MV-4-11 (cell line): ENCODE measurements around the gene ZNF681.
A peak's percentile ranks its signal among the peaks of the same experiment; 100 is the strongest.
"Not testable (repeated sequence)": the region's sequence is repeated elsewhere in the genome, so short reads cannot be mapped to it uniquely, and the experiment has no call there.

Experiments
- DNase-seq: peaks from one replicate; lab custom pipeline; 2025; lab: John Stamatoyannopoulos, UW

The ZNF681 gene

DNA sequence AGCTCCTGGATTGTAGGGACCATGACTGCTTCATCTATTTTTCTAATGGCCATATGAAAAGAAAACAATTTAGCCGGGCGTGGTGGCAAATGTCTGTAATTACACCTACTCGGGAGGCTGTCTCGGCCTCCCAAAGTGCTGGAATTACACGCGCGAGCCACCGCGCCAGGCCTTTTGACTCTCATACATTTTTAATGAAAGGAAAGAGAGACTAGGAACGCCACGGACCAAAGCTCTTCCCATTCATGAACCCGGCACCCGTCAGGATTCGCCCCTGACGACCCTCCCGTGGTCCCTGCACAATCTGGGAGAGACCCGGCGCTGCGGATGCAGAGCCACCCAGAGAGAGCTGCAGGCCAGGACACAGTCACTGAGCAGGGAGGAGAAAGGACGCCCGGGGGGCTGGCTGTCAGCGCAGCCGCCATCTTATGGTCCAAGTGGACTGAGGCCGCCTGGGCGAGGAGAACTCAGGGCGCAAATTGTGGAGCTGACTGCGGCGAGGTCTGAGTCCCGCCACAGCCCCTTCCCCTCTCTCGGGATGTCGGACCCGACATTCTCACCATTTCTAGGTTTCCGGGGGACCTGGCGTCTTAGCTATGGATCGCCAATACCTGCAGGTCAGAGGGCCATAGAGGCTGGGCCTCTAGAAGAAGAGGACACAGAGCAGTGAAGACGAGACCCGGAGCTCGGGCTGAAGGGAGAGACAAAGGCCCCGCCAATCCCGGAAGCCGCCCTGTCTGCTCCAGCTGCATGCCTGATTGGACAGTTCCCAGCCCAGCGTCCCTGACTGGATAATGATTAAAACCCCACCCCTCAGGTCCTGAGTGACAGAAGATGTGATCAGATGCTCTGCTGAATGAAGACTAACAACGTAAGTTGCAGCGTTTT lies at the start of gene ZNF681:
Gene ZNF681 (minus strand): TSS at position 705 of the 888 bp plus-strand sequence. CDS start 142 bp downstream, at position 563.
- DNase-seq, result no peak

DNA sequence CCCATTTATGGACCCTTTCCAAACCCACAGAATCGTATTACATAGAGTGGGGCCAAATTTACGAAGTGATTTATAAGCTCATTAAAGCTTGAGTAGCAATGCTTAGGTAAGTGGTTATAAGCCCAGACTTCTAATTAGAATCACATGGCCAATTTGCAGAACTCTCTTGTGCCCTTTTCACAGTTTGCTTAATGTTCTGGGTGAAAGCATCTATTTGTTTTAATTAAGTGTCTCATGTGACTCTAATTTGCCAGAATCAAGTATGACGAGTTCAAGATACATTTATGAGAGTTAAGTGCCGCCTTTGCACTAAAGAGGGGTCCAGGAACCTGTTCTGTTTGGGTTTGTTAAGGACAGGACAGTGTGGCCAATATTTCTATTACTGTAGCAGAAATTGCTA lies 46.0 kb upstream of the ZNF681 start:
- no peak for DNase-seq

DNA sequence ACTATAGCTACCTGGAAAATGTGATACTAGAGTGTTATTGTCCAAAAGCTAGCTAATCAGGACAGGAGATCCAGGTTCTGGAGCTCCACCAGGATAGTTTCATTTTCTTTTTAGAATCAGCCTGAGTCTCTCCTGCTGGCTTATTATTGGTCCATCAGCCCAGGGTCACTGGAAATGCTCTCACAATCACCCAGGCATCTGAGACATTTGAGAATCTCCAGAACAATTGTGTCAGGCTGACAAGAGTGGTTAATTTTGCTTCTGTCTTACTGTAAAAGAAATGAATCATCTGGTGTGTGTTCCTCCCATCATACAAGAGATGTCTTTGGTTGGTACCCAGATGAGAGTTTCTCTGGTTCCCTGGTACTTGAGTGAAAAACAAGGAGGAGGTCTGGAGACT lies 43.6 kb upstream of the ZNF681 start:
- no peak for DNase-seq

DNA sequence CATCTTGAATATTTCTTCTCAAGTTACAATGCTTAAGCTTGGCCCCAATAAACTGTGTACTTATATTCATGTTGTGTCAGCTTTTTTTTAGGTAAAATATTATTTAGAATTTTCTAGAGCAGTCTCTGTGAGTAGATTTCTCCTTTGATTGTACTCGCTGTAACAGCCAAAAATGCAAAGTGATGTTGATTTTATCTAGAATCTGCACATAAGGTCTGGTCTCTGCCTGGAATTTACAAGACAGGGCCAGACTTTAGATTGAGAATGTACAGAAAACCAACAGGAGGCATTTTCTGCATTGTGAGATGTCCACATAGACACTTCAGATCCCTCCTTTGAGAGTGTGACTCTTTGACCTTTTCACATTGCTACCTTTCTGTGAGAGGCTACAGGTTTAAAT lies 43.1 kb upstream of the ZNF681 start:
- DNase-seq, result no peak

DNA sequence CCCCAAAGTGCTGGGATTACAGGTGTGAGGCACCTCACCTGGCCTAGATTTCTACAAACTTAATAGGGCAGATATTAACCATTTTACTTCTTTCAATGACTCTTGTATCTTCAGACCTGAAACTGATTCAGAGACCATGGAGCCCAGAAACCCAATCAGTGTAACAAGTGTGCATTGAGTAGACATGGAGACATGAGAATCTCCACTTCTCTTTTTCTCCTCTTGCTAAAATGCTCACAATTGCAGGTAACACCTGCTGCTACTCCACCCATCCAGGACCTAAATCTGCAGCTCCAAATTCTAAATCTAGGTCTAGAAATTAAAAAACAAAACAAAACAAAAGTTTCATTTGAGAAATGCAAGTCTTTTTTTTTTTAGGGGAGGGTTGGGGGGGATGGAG lies 42.2 kb upstream of the ZNF681 start:
- DNase-seq, result no peak

DNA sequence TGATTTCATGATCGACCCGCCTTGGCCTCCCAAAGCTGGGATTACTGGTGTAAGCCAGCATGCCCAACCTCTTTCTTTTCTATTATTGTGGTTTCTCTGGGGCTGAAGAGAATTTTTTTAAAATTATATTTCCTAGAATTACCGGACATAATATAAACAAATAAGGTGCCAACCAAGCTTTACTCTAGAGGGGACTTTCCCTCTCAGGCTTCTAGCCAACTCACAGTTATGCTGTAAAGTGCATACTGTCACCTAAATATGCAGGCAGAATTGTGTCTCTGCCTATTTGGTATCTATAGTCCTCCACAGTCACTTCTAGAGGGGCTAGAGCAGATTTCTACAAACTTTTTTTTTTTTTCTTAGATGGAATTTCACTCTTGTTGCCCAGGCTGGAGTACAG lies 41.6 kb upstream of the ZNF681 start:
- DNase-seq, result no peak

DNA sequence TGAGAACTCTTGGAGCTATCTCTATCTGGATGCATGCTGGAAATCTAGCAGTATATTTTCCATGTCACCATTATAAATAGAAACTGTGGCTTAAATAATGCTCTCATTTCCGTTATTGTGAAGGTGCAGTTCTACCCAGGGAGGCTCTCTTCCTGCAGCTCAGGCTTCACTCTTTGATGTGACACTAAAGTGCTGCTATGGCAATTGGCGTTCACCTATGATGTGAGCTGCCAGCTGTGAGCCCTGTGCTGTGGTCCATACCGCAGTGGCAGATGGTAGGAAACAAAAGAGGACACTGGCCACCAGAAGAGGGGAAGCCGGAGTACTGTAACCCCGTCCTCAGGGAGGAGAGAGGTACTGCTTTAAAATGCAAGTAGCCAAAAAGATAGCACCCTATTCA lies 40.6 kb upstream of the ZNF681 start:
- no peak for DNase-seq

DNA sequence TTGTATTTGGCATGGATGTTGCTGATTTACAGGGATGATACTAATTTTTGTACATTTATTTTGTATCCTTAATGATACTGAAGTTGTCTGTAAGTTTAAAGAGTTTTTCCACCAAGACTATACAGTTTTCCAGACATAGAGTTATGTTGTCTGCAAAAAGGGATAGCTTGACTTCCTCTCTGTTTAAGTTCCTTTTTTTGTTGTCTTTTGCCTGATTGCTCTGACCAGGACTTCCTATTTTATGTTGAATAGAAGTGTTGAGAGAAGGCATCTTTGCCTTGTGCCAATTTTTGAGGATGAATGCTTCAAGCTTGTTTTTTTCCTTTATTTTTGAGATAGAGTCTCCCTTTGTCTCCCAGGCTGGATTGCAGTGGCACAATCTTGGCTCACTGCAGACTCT lies 36.8 kb upstream of the ZNF681 start:
- peak; percentile 68 for DNase-seq

DNA sequence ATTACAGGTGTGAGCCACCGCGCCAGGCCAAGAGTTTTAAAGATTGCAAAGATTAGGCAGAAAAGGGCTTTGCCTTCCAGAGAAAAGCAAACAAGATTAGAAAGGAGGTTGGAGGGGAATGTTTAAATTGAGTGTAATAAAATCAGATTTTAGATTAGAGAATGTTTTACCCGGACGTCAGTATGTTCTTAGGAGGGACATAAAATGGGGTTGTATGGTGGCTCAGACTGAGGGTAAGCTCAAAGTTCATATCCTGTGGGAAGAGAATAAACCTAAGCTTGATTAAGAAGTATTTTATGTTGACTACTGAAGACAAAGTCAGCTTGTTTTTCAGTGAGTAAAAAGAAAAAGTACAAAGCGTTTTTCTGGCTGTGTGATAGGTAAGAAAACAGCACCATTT lies 34.1 kb upstream of the ZNF681 start:
- DNase-seq, result no peak

DNA sequence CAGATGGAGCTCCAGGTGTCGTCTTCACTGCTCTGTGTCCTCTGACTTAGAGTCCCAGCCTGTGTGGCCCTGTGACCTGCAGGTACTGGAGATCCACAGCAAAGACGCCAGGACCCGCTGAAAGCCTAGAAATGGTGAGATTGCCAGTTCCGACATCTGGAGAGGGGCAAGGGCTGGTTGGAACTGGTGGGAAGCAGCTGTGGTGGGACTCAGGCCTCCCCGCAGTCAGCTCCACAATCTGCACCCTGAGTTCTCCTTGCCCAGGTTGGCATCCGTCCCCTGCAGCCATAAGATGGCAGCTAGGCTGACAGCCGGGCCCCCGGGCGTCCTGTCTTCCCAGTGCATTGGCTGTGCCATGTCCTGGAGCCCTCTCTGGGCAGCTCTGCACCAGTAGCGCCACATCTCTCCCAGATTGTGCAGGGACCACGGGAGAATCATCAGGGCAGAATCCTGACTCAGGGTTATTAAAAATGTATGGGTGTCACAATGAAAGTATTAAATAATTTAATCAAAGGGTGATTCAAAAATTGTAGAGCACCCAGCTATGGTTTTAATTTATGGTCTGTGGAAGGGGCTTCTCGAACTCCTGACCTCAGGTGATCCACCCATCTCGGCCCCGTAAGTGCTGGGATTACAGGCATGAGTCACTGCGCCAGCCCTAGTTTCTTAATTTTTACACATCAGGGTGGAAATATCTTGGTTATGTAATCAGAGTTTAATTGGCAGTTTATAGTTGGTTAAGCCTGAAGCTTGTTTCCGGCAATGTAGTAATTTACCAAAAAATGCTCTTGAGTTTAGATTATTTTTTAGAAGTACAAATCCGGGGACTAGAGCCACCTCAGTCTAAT lies 32.2 kb upstream of the ZNF681 start:
- DNase-seq, result no peak

DNA sequence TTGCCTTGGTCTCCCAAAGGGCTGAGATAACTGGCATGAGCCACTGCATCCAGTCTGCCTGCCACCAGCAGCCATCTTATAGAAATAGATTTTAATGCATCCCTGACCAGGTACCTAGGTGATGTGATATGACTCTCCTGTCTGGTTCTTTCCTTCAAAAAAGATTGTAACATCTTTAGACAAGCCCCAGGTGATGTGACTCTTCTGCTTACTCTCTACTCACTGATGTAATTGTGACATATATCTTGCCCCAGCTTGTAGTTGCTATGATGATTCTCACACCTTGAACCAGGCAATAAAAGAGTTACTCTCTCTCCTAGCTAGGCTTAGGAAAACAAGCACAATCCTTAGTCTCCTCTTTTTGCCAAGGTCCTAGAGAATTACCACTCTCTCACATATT lies 30.6 kb upstream of the ZNF681 start:
- no peak for DNase-seq

DNA sequence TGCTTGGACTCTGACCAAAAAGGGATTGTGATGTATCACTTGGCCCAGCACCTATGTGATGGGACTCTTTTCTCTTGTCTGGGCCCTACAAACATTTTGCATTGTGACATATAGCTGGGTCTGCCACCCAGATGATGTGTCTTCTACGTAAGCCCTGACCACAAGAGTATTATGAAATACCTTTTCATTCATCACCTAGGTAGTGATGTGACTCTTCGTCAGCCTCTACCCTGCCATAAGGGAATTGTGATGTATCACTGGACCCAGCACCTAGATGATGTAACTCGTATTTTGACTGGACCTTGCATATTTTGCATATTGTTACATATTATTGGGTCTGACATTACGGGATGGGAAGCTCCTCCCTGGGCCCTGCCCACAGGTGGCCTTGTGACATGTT lies 29.7 kb upstream of the ZNF681 start:
- no peak for DNase-seq

DNA sequence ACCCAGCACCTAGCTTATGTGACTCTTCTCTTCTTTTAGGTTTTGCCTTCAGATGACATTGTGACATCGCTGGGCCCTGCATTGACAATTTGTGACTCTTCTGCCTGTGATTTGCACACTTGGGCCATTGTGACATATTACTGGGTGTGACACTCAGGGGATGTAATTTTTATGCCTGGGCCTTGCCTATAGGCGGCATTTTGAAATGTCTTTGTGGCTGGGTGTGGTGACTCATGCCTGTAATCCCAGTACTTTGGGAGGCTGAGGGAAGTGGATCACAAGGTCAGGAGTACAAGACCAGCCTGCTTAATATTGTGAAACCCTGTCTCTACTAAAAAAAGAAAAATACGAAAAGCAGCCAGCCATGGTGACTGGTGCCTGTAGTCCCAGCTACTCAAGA lies 28.4 kb upstream of the ZNF681 start:
- peak; percentile 92 for DNase-seq

DNA sequence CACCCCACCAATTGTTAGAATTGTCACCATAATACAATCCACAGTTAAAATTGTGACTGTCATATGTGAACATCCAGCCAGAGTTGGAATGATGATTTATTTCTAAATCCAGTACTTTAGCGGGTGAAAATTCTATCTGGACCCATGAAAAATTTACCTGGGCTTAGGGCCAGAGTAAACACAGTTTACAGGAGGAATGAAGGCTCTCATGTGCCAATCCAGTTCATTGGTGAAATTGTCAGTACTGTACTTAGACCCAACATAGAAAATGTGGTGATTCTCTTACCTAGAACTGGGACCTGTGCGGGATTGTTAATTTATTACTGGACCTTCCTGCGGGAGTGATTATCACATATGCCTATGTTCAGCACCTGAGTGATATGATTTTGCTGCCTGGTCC lies 27.3 kb upstream of the ZNF681 start:
- no peak for DNase-seq

DNA sequence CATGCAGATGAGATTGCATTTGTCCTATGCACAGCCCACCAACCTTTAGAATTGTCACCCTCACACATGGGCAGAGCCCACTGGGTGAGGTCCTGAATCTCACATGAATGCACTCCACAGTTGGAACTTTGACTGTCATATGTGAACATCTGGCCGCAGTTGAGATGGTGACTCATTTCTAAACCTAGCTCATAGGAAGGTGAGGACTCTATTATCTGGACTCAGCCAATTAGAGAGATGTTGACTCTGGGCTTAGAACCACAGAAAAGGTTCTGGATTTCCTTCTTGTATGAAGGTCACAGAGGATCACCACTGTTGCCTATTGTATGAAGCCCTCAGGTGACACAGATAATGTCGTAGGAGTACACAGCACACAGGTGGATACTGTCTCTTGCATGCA lies 25.6 kb upstream of the ZNF681 start:
- DNase-seq, result no peak

DNA sequence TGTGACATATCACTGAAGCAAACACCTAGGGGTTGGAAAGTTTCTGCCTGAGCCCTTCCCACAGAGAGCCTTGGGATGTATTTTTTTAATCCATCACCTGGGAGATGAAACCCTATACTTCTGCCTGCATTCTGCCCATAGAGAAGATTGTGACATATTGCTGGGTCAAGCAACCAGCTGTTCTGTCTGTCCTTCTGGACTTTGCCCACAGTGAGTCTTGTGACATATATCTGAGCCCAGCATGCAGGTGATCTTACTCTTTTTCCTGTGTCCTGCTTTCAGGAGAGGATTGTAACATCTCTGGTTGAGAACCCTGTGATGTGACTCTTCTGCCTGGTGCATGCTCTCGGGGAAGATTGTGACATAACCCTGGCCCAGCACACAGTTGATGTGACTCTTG lies 24.9 kb upstream of the ZNF681 start:
- DNase-seq, result no peak

DNA sequence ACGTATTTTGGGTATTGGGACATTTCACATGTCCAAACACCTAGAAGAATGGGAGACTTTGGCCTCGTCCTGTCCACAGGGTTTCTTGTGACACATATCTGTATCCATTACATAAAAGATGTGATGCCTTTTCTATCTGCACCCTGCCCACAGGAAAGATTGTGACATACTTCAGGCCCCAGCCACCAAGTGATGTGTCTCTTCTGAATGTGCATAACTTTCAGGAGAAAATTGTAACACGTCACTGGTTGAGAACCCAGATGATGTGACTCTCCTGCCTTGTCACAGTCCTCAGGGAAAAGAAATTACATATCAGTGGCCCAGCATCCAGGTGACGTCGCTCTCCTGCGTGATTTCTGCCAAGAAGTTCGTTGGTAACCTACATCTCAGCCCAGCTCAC lies 21.0 kb upstream of the ZNF681 start:
- no peak for DNase-seq

DNA sequence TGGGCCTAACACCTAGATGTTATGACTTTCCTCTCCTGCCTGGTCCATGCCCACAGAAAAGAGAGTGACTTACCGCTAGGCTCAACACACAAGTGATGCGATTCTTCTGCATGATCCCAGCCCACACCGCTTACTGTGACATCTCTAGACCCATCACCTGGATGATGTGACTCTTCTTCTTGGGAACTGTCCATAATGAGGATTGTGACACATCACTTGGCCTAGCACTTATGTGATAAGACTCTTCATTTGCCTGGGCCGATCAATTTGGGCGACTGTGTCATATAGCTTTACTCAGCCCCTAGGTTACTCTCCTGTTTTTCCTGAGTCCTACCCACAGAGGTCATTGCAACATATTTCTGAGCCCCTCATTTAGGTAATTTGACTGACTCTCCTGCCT lies 19.9 kb upstream of the ZNF681 start:
- no peak for DNase-seq

DNA sequence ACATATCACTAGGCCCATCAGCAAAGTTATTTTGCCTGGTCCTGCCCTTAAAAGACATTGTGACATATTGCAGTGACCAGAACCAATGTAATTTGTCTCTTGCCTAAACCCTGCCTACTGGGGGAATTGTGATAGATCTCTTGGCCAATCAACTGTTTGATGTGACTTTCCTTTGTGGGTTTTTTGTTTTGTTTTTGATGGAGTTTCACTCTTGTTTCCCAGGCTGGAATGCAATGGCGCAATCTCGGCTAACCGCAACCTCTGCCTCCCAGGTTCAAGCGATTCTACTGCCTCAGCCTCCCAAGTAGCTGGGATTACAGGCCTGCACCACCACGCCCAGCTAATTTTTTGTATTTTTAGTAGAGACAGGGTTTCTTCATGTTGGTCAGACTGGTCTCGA lies 19.3 kb upstream of the ZNF681 start:
- DNase-seq, result not testable (repeated sequence)

DNA sequence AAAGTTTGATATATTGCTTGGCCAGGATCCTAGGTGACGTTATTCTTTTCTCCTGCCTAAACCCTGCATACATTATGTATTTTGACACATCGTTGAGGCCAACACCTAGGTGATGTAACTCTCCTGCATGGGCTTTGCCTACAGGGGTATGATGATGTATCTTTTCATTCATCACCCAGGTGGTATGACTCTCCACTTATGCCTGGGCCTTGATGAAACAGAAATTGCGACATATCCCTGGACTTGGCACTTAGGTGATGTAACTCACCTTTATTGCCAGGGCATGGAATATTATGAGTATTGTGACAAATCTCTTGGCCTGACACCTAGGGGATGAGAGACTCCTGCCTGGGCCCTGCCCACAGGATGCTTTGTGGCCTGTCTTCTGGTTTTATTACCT lies 18.5 kb upstream of the ZNF681 start:
- DNase-seq, result no peak

DNA sequence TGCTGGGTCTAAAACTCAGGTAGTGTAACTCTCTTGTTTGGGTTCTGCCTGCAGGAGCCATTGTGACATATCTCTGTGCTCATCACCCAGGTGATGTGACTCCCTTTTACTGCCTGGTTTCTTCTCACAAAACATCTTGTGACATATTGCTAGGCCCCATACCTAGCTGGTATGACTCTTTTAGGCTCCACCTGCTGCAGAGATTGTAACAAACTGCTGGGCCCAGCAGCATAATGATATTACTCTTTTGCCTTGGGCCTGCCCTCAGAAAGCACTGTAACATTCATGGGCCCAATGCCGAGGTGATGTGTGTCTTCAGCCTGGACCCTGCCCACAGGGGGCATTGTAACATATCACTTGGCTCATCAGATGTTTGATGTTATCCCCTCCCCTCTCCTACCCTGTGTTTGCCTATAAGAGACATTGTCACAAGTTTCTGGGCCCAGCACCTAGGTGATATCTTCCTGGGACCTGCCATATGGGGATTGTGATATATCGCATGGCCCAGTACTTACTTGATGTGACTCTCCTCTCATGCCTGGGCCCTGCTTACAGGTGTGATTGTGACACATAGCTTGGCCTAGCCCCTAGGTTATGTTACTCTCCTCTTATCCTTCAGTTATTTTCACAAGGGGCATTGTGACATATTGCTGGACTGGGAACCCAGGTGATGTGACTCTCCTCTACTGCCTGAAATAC lies 18.0 kb upstream of the ZNF681 start:
- no peak for DNase-seq

DNA sequence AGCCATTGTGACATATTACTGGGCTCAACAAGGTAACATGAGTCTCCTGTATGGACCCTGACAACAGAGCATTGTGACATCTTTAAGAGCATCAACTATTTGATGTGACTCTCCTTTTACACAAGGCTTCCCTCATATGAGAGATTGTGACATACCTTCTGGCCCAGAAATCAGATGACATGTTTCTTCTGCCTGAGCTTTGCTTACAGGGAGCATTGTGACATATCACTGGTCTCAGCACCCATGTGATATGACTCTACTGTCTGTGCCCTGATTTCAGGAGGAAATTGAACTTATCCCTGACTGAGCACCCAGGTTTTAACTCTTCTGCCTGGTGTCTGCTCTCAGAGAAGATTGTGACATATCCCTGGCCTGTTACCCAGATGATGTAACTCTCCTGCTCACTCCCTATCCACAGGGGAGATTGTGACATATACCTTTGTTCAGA lies 15.9 kb upstream of the ZNF681 start:
- peak; percentile 25 for DNase-seq

DNA sequence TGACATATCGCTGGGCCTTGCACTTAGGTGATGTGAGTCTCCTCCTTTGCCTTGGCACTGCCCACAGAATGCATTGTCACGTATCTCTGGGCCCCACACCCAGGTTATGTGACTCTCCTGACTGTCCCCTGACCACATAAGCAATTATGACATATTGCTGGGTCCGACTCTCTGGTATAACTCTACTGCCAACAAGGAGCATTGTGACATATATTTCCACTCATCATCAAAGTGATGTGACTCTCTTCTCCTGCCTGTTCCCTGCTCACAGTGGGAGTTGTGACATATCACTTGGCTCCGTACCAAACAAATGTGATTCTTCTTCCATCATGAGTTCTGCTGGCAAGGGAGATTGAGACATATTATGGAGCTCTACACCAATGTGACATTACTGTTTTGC lies 15.4 kb upstream of the ZNF681 start:
- DNase-seq, result no peak
